ENCODE results near the gene CA10.

CA10 gene

DNA sequence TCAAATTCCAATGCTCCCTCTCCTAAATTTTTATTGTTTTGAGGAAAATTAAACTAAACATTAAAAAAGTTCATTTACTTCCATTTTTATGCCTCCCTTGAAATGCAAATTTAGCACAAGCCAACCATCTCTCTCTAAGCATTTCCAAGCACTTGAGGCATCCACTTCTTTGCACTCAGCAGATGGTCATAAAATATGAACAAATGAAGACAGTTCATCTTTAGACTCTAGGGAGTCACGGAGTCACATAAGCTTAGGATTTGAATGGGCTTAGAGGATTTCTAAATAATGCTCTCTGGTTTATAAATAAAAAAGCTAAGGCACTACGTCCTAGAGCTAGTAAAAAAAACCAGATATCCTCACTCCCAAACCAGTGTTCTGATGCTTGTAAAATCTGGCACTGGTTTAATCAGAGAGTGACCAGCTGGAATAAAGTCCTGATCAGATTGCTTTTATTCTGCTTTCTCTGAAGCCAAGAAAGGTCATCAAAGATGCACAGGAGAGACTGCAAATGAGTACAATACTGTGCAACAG, 204.2 kb downstream of the CA10 start:
- DNase-seq (ENCODE audit: low spot score) = no peak
- no peak for FAIRE-seq

DNA sequence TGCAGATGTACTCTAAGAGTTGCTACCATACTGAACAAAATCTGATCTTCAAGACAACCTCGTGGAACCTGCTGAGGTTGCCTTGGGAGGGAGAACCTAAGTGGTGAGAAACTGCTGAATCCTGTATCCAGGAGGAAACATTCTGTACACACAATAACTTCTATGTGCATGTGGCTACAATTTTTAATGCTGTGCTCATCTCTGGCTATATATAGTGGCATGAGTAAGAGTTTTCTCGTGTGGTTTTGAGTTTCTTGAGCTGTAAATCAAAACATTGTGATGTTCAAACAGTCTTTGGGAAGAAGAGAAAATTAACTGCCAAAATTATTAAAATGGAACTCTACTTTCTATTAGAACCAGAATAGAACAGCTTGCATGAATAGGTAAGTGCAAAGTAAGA, 206.8 kb downstream of the CA10 start:
- DNase-seq (ENCODE audit: low spot score) (peak; percentile 12), FAIRE-seq (no peak)

DNA sequence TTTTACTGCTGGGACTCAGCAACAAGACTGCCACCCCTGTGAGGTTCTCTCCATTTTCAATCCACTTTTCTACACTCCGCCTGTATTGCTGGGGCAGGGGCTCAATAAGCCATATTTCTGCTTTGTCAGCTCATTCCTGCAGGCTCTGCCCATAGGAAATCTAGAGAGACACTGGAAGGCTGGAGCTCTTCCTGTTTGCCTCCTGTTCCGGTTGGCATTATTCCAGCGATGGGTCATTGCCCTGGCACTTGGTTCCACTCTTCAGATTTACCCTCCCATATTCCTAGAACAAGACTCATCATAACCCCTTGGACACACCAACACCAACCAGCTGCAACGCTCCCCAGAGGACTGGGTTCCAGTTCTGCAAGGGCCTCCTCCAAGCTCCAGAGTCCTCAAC, 210.4 kb downstream of the CA10 start:
- FAIRE-seq = no peak
- peak; percentile 54 for DNase-seq (ENCODE audit: low spot score)

DNA sequence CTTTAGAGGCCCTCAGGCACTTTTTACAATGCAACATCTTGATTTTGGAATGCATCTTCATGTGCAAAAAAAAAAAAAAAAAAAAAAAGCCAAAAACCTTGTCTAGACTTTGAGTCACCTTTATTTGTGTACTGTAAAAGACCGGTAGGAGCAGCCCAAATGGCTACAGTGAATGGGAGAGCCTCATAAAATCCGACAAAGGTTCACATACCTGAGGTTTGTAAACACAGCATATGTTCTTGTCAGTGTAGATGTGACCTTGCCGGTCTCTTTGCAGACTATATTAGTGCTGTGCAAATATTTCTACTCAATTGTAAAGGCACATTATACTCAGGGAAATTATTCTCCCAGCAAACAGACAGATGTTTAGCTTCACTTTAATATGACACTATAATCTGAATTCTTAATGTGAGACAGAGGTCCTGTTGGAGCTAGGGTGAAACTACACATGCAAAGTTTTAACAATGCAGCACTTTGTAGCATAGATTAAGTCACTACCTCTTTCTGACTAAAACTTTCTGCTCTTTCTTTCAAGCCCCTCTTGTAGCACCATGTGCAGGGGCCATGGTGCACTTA, 211.3 kb downstream of the CA10 start:
- FAIRE-seq = no peak

DNA sequence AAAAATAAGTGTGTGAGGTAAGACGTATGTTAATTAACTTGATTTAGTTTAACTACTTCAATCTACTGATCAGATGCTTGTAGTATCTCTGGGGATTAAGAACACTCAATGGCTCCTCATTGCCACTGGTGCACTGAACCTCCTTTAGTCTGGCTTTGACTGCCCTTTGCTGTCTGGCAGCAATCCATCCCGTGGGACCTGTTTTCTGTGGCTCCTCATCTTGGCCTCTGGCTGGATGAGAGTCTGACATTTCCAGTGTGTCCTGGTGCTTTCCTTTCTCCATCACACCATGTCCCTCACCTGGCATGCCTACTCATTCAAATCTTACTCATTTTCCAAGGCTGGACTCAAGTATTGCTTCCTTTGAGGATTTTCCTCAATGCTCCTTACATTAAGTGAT, 212.2 kb downstream of the CA10 start:
- FAIRE-seq (no peak), DNase-seq (ENCODE audit: low spot score) (no peak)

More for the DNA sequence above, 211.3 kb downstream of the CA10 start:
- DNase-seq (ENCODE audit: low spot score) = peak; percentile 10

DNA sequence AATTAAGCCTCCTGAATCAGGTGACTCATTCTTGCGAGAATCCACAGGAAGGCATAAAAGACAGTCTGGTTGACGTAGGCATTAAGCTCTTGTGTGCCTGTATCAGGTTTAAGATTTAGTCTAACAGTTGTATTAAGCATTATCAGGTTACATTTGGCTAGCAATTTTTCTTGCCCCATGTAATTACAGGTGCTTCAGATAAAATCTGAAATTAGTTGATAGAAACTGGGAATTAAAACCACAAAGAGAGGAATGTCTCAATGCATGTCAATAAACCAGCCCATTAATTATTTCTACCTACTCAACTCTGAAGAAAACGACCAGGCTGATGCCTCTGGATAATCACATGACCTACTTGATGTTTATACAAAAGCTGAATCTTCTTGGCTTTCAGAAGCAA, 217.2 kb downstream of the CA10 start:
- FAIRE-seq = no peak
- DNase-seq (ENCODE audit: low spot score) = peak; percentile 11

DNA sequence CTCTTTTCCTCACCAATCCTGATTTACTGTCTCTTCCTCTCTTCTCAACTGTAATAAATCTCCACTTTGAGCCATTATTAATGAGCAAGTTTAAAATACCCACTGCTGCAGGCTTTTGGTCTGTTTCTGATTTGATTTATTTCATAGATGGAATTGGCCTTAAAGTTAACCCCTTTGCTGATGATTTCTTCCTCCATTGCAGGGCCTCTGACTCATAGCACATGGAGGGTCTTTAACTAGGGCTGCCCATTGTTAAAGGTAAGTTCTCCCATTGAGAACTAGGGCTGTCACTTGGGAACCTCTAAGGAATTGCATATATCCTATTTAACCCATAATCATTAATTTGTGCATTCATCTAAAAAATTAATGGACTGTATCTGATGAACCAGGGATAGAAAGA, 221.2 kb downstream of the CA10 start:
- no peak for DNase-seq (ENCODE audit: low spot score)

DNA sequence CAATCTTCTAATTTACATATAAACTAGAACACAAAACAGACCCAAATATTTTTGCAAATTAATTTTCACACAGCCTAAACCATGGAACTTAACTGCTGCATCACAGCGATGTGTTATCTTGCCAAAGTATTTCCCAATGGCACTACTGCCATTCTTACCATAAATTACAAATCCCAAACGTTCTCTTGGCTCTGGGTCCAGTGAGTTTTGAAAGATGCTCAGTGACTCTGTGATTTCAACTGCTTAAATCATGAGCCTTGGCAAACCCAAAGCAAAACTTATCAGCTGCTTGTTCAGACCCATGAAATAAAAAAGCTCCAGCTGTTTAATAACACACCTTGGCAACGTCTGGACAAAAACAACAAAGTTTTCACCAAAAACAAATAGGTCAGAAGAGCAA, 223.0 kb downstream of the CA10 start:
- FAIRE-seq = no peak
- no peak for DNase-seq (ENCODE audit: low spot score)

More for the DNA sequence above, 221.2 kb downstream of the CA10 start:
- FAIRE-seq = no peak

DNA sequence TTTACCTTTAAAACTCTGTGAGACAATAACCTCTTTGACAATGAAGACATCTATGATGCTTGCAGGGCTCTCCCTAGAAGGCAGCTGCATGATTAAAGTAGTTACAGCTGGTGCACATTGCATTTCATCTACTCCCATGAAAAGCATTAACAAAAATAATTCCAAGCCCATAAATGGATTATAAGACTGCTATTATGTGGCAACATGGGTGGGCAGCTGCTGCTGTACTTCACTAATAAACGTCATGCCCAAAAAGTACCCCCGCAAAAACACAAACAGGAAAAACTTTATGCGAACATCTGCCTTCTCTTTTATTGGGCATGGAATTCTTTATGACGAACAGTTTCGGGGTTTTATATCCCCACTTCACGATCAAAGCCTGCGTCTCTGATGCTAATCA, 224.9 kb downstream of the CA10 start:
- FAIRE-seq = no peak
- no peak for DNase-seq (ENCODE audit: low spot score)

DNA sequence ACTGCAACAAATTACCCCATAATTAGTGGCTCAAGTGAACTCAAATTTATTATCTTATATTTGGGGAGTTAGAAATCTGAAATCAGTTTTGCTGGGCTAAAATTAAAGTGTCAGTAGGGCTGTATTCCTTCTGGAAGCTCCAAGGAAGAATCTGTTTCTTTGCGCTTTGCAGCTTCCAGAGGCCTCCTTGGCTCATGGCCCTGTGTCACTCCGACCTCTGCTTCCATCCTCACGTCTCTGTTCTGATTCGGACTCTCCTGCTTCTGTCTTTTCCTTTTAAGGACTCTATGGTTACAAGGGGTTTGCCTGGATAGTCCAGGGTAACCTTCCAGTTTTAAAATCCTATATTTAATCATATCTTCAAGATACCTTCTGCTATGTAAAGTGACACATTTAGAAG, 232.1 kb downstream of the CA10 start:
- DNase-seq (ENCODE audit: low spot score) = no peak
- FAIRE-seq = no peak

DNA sequence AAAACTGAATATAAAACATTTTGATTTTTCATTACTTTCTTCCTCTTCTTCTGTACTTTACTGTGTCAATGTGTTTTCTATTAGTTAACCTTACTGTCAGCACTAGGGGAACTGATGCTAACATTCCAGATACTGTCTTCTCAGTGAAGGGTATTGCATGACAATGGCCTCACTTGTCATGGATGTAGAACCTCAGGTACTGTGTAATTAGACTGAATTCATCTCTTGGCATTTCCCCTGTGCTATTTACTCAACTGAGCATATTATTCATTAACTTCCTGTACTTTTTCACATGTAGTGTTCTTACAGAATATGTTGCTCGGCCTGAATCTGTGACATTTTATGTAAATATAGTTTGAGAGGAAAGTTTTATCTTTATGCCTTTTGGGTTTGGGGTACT, 237.0 kb downstream of the CA10 start:
- DNase-seq (ENCODE audit: low spot score) (no peak), FAIRE-seq (no peak)

DNA sequence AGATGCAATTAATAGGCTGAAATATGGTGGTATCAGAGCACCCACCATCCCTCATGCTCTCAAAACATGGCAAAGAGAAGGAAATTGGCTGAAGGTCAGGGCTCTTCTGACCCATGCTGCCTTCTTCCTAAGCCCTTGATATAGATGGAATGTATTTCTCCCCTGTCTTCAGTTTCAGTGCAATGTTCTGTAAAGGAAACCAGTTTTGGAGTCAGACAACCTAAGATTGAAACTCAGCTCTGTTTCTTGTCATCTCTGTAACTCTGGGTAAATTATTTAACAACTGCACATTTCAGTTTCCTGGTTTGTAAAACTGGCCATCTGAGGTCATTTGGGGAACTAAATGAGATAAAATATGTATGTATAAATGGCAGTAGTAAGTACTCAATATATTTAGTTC, 243.9 kb downstream of the CA10 start:
- DNase-seq (ENCODE audit: low spot score) = no peak
- FAIRE-seq = no peak

DNA sequence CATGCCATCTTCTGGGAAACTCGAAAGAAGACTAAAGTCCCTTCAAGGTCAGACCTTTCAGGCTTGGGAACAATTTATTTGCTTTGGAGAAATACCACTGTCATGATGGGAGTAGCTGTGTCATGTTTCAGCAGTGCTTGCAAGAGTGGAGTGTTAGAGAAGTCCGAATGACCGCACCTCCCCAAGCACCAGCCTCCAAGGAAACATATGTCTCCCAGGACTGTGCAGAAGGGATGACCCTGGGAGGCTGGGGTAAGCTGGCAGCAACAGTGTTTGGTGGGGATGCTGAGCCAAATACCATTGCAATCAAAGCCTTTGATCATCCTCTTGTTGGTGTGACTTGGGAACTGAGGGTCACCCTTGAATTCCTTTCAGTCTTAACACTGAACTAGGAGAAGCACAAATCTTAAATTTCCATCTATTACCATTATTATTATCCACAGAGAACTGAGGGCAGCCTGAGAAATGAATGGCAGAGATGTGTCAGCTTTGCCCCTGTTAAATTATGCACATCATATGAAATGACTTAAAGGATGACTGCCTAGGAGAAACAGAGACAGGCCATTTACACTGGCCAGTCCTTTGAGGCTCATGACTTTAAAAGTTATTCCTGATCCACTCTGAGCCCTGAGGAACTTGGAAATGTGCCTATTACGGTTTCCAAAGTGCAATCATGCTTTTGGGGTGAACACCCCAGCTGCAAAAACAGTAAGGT, 244.9 kb downstream of the CA10 start:
- FAIRE-seq (no peak), DNase-seq (ENCODE audit: low spot score) (no peak)

DNA sequence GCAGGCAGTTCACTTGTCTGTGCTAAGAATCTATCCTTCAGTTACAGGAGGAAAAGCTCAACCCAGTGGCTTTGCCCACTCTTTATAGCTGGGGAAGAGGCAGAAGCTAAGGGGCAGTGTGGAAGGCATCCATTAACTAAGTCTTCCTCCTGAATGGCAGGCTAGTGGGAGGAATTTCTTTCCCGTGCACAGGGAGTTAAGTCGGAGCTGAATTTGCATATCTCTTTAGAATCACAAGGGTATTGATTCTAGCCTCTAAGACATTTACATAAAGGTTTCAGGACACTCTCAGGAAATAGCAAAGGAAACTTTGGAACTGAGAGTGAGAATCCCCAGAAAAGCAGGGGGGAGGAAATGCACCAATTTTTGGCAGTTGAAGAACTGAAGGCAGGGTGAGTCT, 245.6 kb downstream of the CA10 start:
- FAIRE-seq = no peak

DNA sequence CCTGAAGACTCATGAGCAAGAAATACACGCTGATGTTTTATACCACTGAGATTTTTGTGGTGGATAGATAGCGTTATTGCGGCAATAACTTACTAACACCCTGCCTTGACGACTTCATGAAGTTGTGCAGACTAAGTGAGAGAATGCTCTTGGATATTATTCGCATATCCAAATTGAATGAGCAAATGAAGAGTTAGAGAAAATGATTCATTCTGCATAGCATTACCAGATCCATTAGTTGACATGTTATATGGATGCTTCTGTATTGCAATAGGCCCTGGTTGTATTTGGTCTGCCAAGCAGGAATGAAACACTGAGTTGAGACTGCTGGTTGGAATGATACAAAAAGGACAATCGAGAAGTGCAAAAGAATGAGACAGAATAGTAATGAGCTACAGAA, 247.3 kb downstream of the CA10 start:
- no peak for DNase-seq (ENCODE audit: low spot score)
- no peak for FAIRE-seq

More for the DNA sequence above, 245.6 kb downstream of the CA10 start:
- DNase-seq (ENCODE audit: low spot score) = no peak

DNA sequence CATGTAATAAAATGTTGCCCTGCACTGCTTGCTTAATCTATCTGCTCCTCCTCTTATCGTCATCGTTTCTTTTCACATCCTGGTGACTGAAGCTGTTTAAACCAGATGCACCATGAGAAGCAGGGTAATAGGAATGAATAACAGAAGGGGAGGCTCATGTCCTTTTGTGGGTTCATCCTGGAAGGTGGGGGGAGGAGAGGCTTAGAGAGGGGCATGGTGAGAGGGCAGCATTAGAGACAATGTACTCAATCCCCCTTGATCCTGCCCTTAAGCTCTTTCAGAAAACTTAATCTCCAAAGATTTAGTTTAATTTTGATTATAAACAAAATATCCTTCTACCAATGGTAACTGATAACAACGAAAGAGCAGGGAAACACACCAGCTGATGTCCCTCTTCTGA, 248.5 kb downstream of the CA10 start:
- FAIRE-seq = no peak
- no peak for DNase-seq (ENCODE audit: low spot score)

DNA sequence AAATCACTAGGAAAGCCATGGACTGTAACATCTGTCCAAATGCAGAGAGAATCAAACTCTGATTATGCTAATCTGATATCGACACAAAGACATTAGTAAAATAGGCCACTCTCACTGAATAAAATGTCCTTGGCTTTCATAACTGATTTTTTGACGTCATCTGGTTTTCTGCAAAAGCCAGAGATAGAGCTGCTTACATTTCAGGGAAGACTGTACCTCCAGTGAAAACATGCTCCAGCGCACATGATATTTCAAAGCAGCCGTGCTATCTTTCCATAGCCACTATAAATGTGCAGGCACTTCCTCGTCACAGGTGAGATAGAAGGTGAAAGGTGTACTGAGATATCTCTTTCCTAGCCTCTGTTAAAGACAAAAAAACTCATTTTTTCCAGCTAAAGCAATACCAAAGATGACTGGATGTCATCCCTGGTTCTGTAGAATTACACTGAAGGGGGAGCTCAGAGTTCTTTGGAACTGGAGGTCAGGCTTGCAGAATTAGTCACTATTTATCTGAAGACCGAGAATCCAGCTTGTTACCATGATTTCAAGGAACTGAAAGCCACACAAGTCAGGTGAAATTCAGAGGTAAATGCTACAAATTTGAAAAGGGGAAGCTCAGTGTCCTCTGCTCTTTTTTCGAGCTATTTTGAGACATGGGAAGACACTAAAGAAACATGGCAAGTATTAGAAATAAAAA, 249.5 kb downstream of the CA10 start:
- no peak for FAIRE-seq

DNA sequence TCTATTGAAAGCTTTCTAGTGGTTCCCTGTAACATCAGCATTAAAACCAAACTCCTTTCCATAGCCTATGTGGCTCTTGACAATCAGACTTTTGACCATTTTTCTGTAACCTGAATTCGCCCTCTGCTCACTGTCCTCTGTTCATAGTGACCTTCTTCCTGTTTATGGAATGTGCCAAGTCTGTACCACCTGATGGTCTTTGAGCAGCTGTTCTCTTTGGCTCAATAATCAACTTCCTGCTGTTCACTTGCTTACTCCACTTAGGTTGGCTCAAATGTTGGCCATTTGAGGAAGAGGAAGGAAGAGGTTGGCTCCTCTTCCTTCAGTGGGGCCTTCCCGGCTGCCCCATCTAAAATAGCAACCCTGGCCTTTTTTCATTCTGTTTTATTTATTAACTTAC, 251.5 kb downstream of the CA10 start:
- no peak for DNase-seq (ENCODE audit: low spot score)
- FAIRE-seq = no peak

More for the DNA sequence above, 249.5 kb downstream of the CA10 start:
- DNase-seq (ENCODE audit: low spot score) = no peak

DNA sequence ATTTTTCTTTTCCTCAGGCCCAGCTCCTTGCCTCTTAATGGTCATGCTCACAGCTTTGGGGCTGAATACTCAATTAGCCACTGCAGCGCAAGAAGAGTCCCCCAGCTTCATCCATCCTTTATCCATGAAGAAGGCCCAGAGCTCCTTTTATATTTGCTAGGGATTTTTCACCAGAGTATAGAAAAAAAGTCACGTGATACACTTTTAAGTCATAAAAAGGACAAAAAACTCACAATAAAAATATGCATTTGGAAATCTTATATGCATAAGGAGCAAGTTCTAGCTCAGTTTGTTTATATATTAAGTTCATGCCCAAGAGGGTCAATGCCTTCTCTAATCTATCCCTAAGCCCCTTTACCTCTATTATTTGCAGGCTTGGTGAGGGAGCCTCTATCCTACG, 254.1 kb downstream of the CA10 start:
- no peak for FAIRE-seq
- no peak for DNase-seq (ENCODE audit: low spot score)

DNA sequence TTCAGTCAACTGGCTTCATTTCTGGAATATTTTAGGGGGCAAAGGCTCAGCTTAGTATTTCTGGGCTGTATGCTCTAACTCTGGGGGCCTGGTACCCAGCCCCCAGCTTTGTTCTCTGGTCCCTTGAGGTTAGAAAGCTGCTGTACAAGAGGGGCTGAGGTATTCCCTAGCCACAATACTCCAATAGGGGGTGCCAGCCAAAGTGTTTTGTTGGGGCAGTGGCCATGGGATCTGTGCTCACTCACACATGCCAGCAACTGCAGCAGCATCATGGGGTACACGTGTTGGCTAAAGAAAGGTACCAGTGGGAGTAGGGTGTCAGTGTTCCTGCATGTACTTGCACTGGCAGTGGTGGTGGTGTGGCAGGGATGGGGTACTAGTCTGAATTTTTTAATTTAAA, 257.3 kb downstream of the CA10 start:
- DNase-seq (ENCODE audit: low spot score) = no peak

DNA sequence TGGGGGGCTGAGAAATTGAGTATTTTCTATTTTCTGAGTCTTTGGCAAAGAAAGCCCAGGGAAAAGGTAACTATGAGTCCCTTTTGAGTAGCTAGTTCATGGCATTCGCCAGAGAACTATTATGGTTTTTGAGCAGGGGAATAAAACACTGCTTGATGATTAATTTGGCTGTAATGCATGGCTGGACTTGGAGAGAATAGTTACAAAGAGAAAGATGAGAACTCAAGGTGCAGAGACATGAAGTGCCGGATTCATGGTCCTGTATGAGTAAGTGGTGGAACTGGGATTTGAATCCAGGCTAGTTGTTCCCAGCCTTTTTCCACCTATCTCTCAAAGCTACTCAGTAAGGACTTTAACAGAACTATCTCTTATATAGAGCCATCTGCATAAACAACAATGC, 266.6 kb downstream of the CA10 start:
- FAIRE-seq = no peak

More for the DNA sequence above, 257.3 kb downstream of the CA10 start:
- no peak for FAIRE-seq

DNA sequence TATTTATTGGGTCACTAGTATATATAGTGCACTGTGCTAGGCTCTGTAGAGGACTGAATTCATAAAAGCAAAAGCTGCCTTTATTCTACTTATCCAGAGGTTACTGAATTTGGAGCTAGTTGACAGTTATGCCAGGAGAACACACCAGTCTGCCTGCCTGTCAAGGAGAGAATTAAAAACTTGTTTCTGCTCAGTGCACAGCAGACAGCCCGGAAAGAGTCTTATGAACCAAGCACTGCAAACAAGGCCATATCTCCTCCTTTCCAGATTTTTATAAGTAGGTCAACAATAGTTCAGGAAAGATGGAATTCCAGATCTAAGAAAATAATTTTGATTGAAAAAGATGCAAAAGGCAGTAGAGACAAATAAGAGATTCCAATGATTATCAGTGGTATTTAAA, 267.8 kb downstream of the CA10 start:
- DNase-seq (ENCODE audit: low spot score) (no peak), FAIRE-seq (no peak)

More for the DNA sequence above, 266.6 kb downstream of the CA10 start:
- no peak for DNase-seq (ENCODE audit: low spot score)
